Skin of body (tissue), 2 donors: ENCODE measurements around the gene SLC22A23. TPM values are rescaled to one million over a fixed set of nuclear protein-coding genes. Genes with fewer than 3 reads are reported as not detected.

ENCODE experiments used
- DNase-seq: peaks from one replicate; lab custom pipeline; 2025; lab: John Stamatoyannopoulos, UW
- total RNA-seq: library from RNA; depleted of rRNA; stranded (reverse); fragments of >200 nt; gene quantifications from one replicate; pipeline ENCODE4 v1.2.3, GENCODE V29; 2014

Gene SLC22A23
- total RNA-seq, 1 donor from 2014 or later = 11.8 TPM

DNA sequence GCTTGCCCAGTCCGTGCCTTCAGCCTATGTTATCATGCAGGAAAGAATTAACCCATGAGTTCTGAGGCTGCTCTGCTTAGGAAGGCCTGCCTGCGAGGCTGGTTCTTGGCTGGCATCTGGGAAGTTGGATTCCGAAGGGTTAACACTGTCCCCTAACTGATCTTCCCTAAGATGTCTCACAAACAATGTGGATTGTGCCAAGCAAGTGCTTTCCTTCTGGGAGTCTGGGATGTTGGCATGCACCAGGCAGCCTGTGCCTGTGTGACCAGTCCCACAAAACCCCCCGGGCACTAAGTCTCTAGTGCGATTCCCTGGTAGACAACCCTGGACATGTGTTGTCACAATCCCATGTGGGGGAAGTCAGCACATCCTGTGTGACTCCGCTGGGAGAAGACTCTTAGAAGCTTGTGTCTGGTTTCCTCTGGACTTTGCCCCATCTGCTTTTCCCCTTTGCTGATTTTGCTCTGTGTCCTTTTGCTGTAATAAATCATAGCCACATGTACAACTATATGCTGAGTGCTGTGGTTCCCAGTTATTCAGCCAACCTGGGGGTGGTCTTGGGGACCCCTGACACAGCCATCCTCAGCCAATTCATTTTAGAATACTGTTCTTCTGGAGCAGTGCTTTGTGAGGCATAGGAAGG is 83.8 kb downstream of the SLC22A23 start:
- no peak for DNase-seq

DNA sequence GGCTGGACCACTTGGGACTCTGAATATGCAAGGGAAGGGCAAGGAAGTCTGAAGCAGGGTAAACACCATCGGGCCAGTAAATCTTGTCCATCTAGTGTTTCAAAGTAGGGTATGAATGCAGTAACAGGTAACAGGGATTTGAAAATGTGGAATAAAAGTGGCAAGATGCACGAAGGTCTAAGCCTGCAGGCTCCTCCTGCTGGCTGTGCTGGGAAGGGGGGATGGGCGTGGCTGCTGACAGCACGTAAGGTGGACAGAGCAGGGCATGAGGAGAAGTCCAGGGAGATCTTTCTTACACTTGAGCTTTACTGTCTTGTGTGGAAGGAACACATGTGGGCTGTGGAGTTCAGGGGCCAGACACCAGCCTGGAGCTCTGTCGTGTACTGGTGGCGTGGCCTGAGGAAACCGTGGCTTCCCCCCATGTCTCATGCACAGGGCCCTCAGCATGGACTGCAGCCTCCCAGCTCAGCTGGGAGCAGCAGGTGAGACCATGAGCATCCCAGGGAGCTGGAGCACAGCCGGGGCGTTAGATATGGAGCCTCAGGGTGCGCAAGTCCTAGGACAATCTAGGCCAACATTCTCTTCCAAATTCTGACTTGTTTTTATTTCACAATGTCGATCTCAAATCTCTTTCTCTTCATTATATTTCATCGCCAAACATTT is 84.5 kb downstream of the SLC22A23 start:
- DNase-seq = no peak

DNA sequence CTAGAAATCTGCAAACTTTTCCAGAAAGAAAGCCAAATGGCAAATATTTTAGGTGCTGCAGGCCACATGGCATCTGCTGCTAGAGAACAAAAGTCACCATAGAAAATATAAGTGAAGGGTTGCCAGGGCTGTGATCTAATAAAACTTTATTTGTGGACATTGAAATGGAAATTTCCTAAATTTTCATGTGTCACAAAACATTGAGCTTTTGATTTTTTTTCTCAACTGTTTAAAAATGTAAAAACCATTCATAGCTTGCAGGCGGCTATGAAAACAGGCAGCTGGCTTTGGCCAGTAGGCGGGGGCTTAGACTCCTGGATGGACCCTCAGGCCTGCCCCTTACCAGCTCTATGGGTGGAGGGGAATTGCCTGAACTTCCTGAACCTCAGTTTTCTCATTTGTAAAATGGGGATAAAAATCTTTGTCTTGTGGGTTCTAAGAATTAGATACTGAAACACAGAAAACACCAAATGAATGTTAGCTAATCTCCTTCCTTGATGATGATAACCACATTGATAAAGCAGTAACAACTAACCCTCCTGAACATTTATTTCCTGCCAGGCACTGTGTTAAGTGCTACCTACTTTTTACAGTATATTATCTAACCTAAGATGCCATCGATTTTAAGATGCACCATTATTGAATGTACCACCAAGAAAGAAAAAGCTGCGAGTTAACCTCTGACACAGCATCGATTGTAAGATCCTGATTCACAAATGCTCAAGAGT is 85.5 kb downstream of the SLC22A23 start:
- DNase-seq = no peak

DNA sequence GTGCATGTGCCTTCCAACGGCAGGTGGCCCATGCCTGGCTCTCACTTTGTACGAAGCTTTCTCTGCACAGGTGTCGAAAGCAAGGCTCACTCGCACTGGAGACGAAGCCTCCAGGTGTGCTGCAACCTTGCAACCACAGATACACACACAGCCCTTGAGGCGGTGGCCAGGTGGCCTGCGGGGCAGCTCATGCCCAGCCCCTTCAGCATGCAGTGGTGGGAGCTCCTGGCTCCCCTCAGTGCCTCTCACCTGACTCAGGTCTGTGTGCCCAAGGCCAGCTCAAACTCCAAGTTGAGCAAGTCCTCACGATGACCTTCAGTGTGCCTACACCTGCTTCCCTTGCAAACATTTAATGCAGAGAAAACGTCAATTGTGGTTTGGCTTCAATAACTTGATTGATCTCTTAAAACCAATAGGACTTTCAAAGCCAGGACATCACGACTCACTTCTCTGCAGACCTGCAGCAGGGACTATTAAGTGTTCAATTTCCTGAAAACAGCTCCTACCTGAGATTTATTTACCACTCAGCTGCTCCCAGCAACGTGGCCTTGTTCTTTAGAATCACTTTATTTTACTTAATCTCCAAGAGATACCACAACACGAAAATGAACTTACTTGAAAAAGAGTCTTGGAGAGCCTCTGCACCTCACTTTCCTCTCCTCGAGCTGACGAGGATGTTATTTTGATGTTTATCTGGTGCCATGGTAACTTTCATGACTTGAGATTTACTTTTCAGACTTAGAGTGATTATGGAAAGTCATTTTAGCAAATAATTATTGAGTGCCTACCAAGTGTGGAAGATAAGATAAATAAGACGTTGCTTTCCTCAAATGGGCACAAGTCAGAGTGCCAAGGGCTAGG is 86.3 kb downstream of the SLC22A23 start:
- no peak for DNase-seq

DNA sequence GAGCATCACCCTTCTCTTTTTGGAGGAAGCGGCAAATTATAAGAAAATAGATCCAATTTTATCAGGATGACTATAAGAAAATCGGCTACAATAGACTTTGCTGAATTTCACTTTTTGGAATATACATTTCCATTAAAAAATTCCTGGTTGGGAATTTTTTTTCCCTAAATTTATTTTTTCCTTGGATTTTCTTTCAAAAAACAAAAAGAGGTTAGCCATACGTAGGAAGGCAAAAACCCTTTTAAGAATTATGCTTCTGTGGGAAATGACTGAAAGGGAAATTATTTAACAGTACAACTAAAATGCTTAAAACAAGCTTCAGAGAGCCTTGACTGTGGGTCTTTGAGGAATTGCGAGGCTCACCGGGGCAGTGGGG is 86.9 kb downstream of the SLC22A23 start:
- no peak for DNase-seq

DNA sequence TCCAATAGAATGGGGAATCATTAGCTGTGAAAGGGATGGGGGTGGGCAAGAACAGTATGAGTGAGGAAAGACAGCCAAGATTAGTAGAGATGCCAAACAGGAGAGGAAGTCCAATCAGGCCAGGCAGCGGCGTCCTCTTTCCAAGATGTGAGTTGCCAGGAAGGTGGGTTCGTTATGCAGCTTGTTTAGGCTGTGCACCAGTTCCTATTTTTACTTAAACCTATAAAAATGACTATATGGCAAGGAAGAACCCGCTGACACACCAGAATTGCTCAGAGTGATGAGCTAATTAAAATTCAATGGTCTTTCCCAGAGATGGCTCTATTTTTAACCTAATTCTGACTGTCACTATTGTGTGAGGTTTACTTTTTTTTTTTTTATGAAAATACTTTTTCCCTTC is 88.2 kb downstream of the SLC22A23 start:
- no peak for DNase-seq

DNA sequence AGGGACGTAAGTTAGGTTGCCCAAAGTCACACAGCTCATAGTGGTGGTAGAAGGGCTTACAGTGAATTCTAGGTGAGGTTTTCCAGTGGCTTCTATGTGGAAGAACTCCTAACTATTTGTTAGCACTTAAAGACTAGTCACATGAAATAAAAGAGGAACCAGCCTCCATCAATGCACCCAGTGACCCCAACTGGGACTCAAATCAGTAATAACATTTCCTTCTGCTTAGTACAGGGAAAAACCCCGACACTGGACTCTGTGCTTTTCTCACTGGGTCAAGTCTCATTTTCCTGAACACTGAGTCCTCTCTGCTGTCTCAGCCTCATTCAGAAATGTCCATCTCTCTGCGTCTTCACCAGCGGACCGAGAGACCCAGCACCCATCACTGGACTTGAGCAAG is 89.2 kb downstream of the SLC22A23 start:
- no peak for DNase-seq

DNA sequence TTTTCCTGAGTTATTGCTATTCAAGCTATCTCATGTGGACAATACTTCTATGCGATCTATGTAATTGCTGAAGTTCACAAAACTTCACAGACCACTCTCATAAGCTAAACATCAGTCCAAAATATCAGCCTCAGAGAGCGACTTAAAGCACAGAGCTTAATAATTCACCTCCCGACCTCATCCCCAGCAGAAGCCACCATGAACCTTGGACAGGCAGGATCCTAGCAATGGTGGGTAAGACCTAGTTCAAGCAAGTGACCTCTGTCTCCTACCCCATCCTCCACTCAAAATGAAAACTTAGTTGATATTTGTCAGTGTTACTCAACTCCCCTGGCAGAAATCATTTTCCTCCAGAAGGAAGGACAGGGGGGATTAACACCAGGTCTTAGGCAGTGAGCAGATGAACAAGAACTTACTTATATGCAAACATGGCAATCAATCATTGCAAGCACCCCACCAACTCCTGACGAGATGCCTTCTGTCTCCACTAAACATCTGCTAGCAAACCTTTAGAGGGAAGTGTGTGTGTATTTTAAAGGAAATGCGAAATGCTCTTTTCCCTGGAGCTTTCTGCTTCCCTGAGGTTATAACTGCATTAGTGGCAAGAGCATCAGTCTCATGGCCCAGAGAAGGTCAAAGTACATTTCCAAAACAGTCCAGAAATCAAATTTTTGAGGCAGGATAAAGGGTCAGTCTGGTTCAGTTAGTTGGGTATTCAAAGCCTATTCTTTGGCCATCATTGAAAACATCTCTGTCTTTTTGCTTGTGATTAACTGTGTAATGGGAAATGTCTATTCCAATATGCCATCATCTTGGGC is 90.0 kb downstream of the SLC22A23 start:
- no peak for DNase-seq

DNA sequence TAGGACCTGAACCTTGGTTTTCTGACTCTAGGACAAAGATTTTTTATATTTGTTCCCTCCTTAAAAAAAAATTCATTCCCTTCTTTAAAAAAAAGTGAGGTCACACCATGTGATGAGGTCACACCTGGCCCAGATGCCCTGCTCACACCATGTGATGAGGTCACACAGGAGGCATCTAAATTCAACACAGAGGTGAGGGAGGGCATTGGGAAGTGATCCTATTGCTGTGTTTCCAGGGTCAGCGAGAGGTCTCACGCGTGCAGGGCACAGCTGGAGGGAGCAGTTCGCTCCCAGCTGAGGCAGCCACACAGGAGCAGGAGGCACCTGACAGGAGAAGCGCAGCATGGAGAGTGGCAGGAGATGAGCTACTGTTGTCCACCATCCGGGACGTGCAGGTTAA is 92.5 kb downstream of the SLC22A23 start:
- no peak for DNase-seq

DNA sequence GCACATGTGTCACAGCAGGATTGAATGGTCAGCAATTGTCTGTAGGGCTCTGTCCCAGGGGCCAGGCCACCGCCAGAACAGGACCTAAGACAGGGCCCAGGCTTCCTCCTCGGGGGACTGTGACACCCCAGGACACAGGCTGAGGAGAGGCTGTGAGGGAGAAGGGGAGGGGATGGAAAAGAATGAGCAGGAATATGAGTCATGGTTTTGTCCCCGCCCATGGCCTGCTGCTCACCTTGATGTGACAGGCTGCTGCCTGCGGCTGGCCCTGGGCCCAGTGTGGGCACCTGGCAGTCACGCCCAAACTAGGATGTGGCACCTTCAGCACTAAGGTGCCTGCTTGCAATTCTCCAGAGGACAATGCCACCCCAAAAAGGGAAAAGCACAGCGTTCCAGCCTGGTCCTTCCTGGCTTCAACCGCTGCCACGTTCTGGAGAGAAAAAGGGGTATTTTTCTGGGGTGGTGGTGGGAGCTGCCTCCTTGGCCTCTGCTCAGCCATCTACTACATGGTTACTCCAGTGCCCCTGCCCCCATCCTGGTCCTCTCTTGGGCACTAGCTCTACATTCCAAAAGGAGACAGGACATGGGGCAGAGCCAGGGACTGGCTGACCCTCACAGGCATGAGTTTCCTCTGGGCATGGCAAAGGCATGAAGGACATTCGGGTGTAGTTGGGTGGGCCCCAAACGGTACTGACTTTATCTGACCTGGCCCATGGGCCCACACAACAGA is 93.4 kb downstream of the SLC22A23 start:
- no peak for DNase-seq

DNA sequence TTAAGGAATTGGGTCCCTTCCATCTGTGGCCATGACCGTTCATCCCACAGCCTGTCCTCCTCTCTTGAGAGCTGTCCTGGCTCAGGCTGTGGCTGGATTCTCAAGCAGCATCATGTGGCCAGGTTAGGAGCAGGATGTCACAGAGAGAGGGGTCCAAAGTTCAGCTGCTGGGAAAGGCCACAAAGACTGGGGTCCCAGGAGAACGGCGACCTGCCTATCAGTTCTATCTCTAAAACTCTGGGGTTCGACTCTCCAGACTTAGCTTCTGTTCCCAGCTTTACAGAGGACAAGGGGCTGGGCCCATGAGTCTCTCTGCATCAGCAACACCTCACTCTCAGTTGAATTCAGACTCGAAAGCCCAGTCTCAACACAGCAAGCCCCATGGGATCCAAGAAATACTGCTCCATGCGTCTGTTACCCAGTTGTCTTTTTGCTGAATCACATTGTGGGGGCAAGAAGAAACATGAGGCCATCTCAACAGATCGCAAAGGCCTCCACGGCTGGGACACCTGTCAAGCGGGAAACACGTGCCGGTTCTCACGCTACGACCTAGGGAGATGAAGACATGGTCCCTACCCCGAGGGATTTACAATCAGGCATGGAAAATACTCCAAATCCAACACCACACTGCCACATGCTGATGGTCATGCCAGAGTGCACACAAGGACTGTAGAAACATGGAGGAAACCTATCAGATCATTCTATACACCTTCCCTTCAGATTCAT is 95.4 kb downstream of the SLC22A23 start:
- DNase-seq = no peak

DNA sequence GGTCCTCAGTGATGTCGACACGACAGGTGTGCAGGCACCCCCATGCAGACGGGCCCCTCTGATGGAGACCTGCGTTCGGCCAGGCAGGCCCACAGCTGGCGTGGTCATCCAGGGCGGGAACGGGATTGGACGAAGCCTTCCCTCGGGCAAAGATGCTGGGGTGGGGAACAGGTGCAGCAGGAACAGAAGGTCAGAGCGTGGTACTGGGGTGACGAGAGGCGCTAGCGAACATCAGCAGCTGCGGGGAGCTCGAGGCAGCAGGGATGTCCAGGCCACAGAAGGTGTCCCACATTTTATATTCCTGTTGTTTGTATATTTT is 96.2 kb downstream of the SLC22A23 start:
- DNase-seq = no peak

DNA sequence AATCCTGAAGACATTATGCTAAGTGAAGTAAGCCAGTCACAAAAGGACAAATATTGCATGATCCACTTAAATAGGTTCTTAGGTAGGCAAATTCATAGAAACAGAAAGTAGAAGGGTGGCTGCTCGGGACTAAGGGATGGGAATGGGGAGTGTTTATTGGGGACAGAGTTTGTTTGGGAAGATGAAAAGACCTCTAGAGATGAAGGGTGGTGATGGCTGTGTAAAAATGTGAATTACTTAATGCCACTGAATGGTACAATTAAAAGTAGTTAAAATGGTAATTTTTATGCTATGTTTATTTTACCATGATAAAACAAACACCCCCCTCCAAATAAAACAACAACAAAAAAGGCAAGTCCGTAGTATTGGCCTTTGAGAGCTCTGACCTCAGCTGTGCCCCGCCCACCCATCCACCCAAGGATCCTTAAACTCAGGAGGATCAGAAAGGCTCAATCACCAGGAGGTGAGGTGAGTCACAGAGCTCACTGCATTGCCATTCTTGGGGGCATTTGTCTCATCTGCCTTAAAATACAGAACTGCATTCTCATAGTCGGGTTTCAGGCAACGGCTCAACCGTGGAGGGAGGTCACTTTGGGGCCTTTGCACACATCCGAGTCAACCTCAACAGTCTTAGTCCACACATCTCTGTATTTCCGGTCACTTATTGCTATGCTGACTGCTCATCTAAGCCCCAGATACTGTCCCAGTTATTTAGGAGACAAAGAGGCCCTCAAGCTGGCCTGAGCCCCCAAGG is 96.7 kb downstream of the SLC22A23 start:
- no peak for DNase-seq

DNA sequence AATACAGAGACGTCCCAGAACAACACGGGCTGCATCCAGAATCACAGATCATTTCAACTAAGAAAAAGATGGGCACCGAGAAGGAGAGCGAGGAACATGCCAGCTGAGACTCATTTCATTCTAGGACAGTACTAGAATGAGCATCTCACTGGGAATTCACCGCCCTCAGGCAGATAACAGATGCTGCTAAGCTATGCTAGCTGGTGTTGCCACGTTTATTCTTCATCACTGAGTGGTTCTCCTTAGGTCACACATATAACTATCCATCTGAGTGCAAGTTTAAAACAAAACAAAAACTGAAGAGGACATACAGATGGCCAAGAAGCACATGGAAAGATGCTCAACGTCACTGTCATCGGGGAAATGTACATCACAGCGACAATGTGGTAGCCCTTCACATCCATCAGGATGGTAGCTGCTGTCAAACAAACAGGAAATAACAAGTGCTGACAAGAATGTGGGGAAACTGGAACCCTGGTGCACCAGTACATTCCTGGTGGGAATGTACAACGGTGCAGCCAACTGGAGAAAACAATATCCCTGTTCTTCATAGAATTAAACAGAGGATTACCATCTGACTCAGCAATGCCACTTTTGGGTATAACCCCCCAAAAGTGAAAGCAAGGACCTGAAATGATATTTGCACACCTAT is 97.6 kb downstream of the SLC22A23 start:
- no peak for DNase-seq

DNA sequence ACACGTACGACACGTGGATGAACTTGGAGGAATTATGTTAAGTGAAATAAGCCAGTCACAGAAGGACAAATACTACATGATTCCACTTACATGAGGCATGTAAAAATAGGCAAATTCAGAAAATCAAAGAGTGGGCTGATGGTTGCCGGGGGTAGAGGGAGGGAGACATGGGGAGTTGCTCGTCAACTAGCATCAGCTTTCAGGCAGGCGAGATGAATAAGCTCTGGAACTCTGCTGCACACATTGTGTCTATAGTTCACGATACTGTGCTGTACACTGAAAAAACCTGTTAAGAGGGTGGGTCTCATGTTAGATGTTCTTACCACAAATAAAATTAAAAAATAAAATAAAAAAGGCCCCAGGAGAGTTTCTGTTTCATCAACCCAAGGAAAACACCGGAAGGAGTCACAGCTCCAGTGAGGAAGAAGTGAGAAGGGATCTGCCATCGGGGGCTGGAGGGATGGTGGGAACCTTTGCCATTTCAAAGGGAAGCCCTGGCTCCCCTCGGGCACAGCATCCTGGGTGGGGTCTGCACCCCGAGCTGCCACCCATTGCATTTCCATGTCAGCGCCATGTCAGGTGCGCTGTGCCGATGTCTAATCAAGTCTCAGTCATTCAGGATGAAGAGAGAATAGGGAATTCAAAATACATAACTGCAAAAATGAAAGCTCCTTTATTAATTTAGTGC is 98.3 kb downstream of the SLC22A23 start:
- no peak for DNase-seq

DNA sequence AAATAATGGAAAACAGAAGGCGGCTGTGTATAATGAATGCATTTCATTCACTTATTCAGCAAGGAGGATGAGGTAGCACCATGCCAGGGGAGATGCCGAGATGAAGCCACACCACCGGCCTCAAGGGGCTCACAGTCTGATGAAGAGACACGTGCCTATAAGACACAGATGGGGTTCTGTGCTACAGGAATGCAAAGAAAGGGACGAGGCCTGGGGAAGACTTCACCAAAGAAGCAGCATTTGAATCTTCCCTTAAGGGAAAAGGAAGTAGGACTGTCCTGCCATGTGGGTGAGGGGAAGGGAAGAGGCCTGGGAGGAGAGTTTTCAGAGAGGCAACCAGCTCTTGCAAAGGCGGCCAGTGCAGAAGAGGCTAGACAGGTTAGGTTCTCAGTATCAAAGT is 99.2 kb downstream of the SLC22A23 start:
- DNase-seq = no peak

DNA sequence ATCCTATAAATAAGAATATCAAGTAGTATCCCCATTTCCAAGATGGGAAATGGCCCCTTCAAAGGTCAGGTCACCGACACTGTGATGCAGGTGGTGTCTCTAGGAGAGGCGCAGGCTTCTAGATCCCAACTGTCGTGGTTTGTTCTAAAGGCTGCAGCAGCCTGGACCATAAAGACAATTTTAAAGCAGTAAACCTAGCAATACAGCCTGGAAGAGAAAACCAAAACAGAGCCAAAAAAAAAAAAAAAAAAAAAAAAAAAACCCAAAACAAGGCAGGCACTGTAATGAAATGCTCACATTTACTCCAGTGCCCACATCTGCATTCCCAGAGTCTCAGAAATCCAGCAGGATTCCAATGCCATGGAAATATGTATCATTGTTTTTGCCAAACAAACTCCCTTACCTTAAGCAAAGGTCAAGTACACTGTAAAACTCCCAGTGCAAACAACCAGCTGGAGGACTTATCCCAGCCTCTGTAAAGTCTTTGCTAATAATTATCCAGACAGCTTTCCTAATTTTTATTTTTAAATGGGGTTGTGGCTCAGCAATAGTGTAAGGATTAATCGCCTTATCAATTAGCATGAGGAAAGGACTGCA is 99.9 kb downstream of the SLC22A23 start:
- no peak for DNase-seq
